Endodermal cell (in vitro differentiated cells): Measurements from ENCODE around the gene CNTN4. TPM values are rescaled to one million over a fixed set of nuclear protein-coding genes. Genes with fewer than 3 reads are reported as not detected.

Experiments
- DNase-seq: peaks from one replicate; pipeline ENCODE4 v3.0.0-alpha.2; 2017
- H3K27ac ChIP-seq: 2 replicates; pipeline ENCODE4 v1.5.1; 2013; ENCODE audit warnings: mild to moderate bottlenecking, low read depth, low read length, moderate library complexity
- H3K27me3 ChIP-seq: 2 replicates; pipeline ENCODE4 v1.6.1; 2013; ENCODE audit warnings: mild to moderate bottlenecking, low read length, moderate library complexity; ENCODE audit not compliant: insufficient read depth, control insufficient read depth, poor library complexity, severe bottlenecking
- H3K36me3 ChIP-seq: 2 replicates; pipeline ENCODE4 v1.7.0; 2013; ENCODE audit warnings: mild to moderate bottlenecking, low read length, moderate library complexity; ENCODE audit not compliant: control insufficient read depth, insufficient read depth
- H3K4me1 ChIP-seq: one replicate; pipeline ENCODE4 v1.7.0; 2013; ENCODE audit warnings: low read length; ENCODE audit not compliant: control insufficient read depth, insufficient read depth
- H3K4me3 ChIP-seq: 2 replicates; pipeline ENCODE4 v1.5.1; 2013; ENCODE audit warnings: mild to moderate bottlenecking, low read length, moderate library complexity
- H3K9ac ChIP-seq: 2 replicates; pipeline ENCODE4 v1.6.1; 2013; ENCODE audit warnings: mild to moderate bottlenecking, low read length, moderate library complexity; ENCODE audit not compliant: poor library complexity, severe bottlenecking; ENCODE audit errors: extremely low read depth
- H3K9me3 ChIP-seq: 2 replicates; pipeline ENCODE4 v1.6.1; 2013; ENCODE audit warnings: mild to moderate bottlenecking, low read length, moderate library complexity; ENCODE audit not compliant: control insufficient read depth
- H3K27ac Mint-ChIP-seq: 2 replicates; pipeline ENCODE4 v1.8.0; 2020; ENCODE audit warnings: mixed read lengths
- H3K27me3 Mint-ChIP-seq: 2 replicates; pipeline ENCODE4 v1.8.0; 2021; ENCODE audit warnings: mild to moderate bottlenecking, mixed read lengths; ENCODE audit not compliant: insufficient read depth
- H3K36me3 Mint-ChIP-seq: 2 replicates; pipeline ENCODE4 v1.8.0; 2020; ENCODE audit warnings: low read depth, mixed read lengths
- H3K4me1 Mint-ChIP-seq: 2 replicates; pipeline ENCODE4 v1.8.0; 2020; ENCODE audit warnings: mixed read lengths
- H3K4me3 Mint-ChIP-seq: 2 replicates; pipeline ENCODE4 v1.8.0; 2020; ENCODE audit warnings: mild to moderate bottlenecking, moderate library complexity, mixed read lengths
- H3K9me3 Mint-ChIP-seq: 2 replicates; pipeline ENCODE4 v1.8.0; 2020; ENCODE audit warnings: mild to moderate bottlenecking, mixed read lengths
- WGBS, 2 experiments: methylation state at CpG; one replicate each; pipeline versions ENCODE4 v1.1.5 to v1.1.7; 2013; ENCODE audit warnings: missing lambda C conversion rate in 2 of 2, mixed read lengths in 1 of 2; ENCODE audit not compliant: insufficient coverage in 1 of 2, insufficient read length in 1 of 2; 5-methylcytosine and 5-hydroxymethylcytosine counted together
- total RNA-seq, 2 donors: library from RNA; stranded (reverse); fragmentation: NEBNext Ultra II Directional in 1 of 2; extraction: Animal tissue kit (Norgen Biotek cat#: 25700) in 1 of 2; gene quantifications; 2 replicates in 1 of 2; 3 replicates in 1 of 2; pipeline ENCODE4 v1.2.1, GENCODE V29; 2021
- TF ChIP-seq, protein P1 (sequence below): fragments of 200-600 bp; sonication (generic); conservative IDR thresholded peaks from 2 replicates; pipeline ENCODE4 v1.5.0; 2021; ENCODE audit warnings: antibody characterized with exemption, mild to moderate bottlenecking

CNTN4 gene
- total RNA-seq, 2 donors from 2014 or later, result 10.8 to 11.1 TPM

DNA sequence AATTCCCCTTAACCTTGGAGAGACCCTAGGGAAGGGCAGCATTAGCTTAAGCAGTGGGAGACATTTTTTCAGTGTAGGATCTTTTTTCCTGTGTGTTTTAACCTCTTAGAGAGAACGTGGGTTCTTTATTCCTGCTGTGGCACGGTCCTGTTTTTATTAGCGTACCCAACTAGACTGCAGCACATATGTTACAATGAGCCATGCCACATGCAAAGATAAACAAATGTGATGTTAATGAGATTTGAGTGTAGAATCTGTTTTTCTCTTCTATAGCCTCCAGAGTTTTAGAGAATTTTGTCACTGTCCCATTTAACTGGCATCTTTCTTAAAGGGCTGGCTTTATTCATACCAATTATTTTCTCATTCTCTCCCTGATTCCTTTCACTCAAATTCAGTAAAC lies 347.5 kb downstream of the CNTN4 start:
- H3K36me3 Mint-ChIP-seq, result no peaks in the 10 kb centered on the region
- peaks cover 11% of the 10 kb centered on the region for H3K4me1 Mint-ChIP-seq
- no peak overlapping the region for H3K4me3 ChIP-seq
- no peaks in the 10 kb centered on the region for H3K9me3 Mint-ChIP-seq
- H3K27me3 ChIP-seq, result no peaks in the 10 kb centered on the region
- H3K27ac ChIP-seq, result no peak overlapping the region
- H3K27ac Mint-ChIP-seq, result no peak overlapping the region
- H3K9ac ChIP-seq, result no peak overlapping the region
- H3K9me3 ChIP-seq, result no peaks in the 10 kb centered on the region
- H3K27me3 Mint-ChIP-seq, result no peaks in the 10 kb centered on the region
- 90 to 100% methylated on average over 3 of the region's 3 CpGs for WGBS, 2 experiments
- DNase-seq, result no peak
- H3K4me3 Mint-ChIP-seq, result no peak overlapping the region
- H3K36me3 ChIP-seq, result no peaks in the 10 kb centered on the region
- TF ChIP-seq, protein P1, sequence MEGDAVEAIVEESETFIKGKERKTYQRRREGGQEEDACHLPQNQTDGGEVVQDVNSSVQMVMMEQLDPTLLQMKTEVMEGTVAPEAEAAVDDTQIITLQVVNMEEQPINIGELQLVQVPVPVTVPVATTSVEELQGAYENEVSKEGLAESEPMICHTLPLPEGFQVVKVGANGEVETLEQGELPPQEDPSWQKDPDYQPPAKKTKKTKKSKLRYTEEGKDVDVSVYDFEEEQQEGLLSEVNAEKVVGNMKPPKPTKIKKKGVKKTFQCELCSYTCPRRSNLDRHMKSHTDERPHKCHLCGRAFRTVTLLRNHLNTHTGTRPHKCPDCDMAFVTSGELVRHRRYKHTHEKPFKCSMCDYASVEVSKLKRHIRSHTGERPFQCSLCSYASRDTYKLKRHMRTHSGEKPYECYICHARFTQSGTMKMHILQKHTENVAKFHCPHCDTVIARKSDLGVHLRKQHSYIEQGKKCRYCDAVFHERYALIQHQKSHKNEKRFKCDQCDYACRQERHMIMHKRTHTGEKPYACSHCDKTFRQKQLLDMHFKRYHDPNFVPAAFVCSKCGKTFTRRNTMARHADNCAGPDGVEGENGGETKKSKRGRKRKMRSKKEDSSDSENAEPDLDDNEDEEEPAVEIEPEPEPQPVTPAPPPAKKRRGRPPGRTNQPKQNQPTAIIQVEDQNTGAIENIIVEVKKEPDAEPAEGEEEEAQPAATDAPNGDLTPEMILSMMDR, result no peak
- H3K4me1 ChIP-seq, result no peaks in the 10 kb centered on the region

DNA sequence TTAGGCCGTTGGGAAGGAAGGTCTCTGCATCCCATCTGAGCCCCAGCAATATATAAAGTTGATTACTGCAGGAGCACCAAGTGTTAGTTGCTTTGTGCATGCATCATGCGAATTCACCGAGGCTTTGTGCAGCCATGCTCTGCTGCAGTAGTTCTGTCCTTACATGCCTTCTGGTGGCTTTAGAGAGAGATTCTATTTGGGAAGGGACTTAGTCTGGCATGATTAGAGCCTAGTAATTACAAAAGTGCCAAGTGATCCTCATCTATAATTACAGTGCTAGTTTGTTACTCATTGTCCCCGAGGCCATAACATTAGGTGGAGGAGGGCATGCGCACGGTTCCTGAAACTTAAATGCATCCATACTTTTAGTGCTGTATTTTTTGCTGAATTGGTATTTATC lies 353.6 kb downstream of the CNTN4 start:
- no peak for DNase-seq
- TF ChIP-seq, protein P1, result no peak
- Histone ChIP-seq H3K27me3 (no peaks in the 10 kb centered on the region), H3K9me3 (no peaks in the 10 kb centered on the region), H3K4me3 (no peak overlapping the region), H3K4me1 (no peaks in the 10 kb centered on the region), H3K36me3 (no peaks in the 10 kb centered on the region), H3K9ac (no peak overlapping the region), H3K27ac (no peak overlapping the region)
- H3K4me3 Mint-ChIP-seq, result no peak overlapping the region
- H3K9me3 Mint-ChIP-seq, result no peaks in the 10 kb centered on the region
- 83 to 87% methylated on average over 5 to 6 of the region's 6 CpGs for whole genome bisulfite sequencing, 2 experiments
- no peaks in the 10 kb centered on the region for H3K27me3 Mint-ChIP-seq
- H3K4me1 Mint-ChIP-seq, result peaks cover 3% of the 10 kb centered on the region
- no peaks in the 10 kb centered on the region for H3K36me3 Mint-ChIP-seq
- no peak overlapping the region for H3K27ac Mint-ChIP-seq

DNA sequence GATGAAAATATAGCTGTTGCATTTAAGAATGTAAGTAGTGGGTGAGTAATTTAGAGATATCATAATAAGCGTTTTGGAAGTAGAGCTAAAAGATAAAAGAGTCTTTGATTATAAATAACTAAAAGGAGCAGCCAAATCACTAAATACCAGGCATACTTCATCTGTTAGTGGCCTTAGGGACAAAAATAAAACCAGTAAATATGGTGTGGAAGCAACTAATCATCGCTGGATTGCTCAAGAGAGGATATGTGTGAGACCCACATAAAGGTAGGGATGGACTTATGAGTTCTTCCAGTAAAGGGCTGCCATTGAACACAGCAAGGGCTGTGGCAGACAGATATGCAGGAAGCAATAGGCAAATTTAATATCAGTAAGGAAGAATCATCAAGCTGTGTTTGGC lies 356.2 kb downstream of the CNTN4 start:
- H3K9me3 ChIP-seq, result no peaks in the 10 kb centered on the region
- TF ChIP-seq, protein P1, result no peak
- H3K4me3 ChIP-seq, result no peak overlapping the region
- H3K4me1 ChIP-seq, result no peaks in the 10 kb centered on the region
- no peaks in the 10 kb centered on the region for H3K9me3 Mint-ChIP-seq
- no peak overlapping the region for H3K4me3 Mint-ChIP-seq
- H3K27ac ChIP-seq, result no peak overlapping the region
- no peaks in the 10 kb centered on the region for H3K36me3 ChIP-seq
- H3K27me3 Mint-ChIP-seq, result no peaks in the 10 kb centered on the region
- no peaks in the 10 kb centered on the region for H3K27me3 ChIP-seq
- no peak overlapping the region for H3K9ac ChIP-seq
- H3K36me3 Mint-ChIP-seq, result no peaks in the 10 kb centered on the region
- DNase-seq, result no peak
- 83 to 100% methylated on average over 1 to 2 of the region's 2 CpGs for whole genome bisulfite sequencing, 2 experiments
- H3K27ac Mint-ChIP-seq, result no peak overlapping the region
- H3K4me1 Mint-ChIP-seq, result peaks cover 3% of the 10 kb centered on the region
